GM18909 (cell line): ENCODE data around the gene MYH14.

Source experiments
- ATAC-seq: cut with Tn5 transposase; IDR thresholded peaks from one replicate; pipeline ENCODE4 v1.9.1; 2021; ENCODE audit warnings: mild to moderate bottlenecking; ENCODE audit not compliant: unreplicated experiment, poor library complexity

MYH14 gene

DNA sequence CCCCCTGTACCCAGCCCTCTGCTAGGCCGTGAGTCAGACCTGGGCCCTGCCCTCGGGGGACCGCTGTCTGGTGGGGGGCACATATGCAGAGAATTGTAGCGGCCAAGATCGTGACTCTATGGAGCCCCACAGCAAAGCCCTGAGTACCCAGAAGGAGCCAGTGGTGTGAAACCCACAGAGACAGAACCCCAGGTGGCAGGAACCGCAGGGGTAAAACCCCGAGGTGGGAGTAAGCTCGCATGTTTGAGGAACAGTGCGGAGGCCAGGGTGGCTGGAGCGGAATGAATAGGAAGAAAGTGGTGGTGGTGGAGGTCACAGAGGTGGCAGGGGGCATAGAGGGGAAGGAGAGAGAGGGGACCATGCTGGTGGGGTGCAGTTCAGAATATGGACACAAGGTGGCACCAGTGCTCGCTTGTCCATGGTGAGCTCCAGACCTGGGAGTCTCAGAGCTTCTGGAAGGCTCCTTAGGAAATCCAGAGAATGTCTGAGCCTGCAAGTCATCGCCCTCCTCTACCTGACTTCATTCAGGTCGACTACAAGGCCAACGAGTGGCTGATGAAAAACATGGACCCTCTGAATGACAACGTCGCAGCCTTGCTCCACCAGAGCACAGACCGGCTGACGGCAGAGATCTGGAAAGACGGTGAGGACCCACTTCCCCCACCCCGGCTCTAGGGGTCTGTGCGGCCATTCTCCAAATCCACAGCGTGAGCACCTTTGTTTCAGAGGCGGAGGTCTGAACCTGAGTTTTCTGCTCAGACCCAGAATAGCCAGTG lies 48.9 kb downstream of the MYH14 start:
- no peak for ATAC-seq

DNA sequence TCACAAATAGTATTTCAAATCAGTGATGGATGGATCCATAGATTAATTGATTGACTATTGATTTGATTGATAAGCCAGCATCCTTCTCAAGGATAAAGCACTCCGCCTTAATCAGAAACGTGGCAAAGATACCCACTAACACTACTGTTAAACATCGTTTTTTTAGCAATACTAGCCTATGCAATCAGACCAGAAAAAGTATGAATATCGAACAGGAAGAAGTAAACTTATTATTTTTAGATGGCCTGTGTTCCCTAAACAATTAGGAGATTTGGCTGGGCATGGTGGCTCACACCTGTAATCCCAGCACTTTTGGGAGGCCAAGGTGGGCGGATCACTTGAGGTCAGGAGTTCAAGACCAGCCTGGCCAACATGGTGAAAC lies 49.5 kb downstream of the MYH14 start:
- ATAC-seq: no peak

DNA sequence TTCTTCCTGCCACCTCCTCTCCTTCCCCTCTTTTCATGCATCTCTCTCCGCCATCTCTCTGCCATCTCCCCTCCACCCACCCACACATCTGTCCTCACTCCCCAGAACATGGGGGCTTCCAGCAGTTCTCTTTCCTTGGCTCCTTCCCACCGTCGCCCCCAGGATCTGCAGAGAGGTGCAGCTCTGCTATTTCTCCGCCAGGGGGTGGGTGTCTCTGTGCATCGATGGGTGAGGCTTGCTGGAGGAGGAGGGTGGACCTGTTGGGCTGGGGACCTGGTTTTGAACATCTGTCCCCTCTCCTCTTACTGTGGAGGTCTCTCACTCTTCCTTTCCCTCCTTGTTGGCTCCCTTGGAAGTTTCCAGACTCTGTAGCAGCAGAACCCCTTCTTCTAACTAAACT lies 51.7 kb downstream of the MYH14 start:
- ATAC-seq: no peak

DNA sequence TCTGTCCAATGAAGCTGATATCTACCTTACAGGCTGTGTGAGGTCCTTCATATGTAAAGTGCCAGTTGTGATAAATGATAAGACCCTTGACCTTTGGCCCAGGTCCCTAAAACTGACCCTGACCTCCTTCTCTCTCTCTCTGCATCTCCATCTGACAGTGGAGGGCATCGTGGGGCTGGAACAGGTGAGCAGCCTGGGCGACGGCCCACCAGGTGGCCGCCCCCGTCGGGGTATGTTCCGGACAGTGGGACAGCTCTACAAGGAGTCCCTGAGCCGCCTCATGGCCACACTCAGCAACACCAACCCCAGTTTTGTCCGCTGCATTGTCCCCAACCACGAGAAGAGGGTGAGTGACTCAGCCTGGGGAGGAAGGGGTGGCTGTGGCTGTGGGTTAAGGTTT lies 53.7 kb downstream of the MYH14 start:
- no peak for ATAC-seq

DNA sequence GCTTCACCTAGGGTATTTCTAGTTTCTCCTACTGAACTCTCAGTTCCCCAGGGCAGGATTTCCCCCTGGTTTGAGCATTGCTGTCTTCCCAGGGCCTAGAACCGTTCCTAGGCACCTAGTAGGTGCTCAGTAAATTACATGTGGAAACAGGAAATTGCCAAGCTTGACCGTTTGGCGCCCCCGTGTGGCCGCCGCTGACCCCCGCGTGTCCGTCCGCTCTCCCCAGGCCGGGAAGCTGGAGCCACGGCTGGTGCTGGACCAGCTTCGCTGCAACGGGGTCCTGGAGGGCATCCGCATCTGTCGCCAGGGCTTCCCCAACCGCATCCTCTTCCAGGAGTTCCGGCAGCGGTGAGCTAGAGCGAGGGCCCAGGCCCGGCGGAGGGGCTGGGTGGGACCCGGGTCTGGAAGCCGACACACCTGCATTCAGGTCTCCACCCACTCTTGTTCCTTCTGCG lies 55.5 kb downstream of the MYH14 start:
- no peak for ATAC-seq

DNA sequence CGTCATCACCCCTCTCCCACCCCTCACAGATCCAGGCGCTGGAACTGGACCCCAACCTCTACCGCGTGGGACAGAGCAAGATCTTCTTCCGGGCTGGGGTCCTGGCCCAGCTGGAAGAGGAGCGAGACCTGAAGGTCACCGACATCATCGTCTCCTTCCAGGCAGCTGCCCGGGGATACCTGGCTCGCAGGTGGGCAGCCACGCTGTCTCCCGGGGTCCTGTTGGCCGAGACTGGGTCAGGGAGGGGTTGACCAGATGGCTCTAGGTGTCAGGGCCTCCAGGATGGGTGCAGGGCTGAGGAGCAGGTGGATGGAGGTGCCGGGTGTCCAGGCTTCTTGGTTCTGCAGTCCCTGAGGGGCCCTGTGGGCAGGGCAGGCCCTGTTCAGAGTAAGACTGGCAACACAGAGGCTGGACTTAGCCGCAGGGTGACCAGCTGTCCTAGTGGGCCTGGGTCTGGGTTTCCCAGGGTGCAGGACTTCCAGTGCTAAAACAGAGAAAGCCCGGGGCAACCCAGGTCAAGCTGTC lies 58.1 kb downstream of the MYH14 start:
- no peak for ATAC-seq

DNA sequence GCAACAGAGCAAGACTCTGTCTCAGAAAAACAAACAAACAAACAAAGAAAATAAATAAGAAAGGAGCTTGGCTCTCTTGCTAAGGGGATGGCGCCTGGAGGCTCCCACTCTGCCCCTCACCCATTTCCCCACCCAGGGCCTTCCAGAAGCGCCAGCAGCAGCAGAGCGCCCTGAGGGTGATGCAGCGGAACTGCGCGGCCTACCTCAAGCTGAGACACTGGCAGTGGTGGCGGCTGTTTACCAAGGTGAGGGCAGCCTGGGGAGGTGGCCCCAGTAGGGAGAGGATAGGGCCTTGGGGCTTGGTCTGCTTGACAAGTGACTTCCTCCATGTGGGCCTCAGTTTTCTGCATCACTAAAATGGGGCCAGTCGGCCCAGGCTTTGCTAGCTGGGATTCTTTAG lies 59.8 kb downstream of the MYH14 start:
- ATAC-seq: no peak

DNA sequence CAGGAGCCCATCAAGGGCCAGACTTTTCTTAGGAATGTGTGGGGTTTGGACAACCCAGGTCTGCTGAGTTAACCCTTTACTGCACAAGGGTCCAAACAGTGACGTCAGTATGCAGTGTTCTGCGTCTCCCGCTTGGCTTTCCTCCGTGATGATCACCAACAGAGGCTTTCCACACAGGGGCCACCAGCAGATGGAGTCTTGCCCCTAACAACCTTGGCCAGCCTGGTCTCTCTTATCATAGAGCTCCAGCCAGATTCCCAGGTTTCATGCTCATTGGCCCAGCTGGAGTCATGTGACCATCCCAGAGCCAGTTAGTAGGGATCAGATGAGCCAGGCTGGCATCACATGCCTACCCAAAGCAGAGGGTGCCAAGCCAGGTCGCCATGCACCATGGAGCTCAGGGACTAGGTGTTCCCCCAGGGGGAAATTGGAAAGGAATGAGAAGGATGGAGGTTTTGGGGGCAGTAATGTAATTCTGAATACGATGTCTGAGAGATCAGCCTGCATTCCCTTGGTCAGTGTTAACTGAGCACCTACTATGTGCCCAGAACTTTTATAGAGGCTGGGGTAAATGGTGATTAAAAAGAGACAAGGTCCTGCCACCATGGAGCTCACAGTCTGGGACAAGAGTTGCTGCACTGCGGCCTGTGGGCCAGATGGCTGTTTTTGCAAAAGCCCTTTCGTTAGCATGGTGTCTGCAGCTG lies 61.2 kb downstream of the MYH14 start:
- no peak for ATAC-seq

DNA sequence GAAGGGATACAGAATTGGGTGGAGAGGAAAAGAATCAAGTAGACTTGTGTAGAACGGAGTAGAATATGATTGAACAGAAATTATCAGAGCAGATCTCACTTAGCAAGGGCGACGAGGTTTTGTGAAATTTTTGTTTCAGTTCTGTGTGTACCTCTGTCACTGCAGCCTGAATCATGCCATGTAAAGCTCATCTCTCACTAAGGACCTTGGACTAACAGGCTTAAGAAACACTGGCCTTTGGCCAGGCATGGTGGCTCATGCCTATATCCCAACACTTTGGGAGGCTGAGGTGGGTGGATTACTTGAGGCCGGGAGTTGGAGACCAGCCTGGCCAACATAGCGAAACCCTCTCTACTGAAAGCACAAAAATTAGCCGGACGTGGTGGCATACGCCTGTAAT lies 62.6 kb downstream of the MYH14 start:
- ATAC-seq: no peak

DNA sequence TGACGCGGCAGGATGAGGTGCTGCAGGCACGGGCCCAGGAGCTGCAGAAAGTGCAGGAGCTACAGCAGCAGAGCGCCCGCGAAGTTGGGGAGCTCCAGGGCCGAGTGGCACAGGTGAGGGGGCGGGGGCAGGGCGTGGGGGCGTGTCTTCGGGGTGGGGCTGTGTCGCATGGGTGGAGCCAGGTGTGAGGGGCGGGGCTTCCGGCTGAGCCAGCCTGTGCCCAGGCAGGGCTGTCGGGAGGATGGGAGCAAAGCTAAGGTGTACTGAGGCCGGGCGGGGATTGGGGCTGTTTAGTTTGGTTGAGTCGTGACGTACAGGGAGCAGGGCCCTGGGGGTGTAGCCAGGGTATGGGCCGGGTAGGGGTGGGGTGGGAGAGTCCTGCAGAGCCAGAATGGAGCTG lies 63.5 kb downstream of the MYH14 start:
- ATAC-seq: no peak

DNA sequence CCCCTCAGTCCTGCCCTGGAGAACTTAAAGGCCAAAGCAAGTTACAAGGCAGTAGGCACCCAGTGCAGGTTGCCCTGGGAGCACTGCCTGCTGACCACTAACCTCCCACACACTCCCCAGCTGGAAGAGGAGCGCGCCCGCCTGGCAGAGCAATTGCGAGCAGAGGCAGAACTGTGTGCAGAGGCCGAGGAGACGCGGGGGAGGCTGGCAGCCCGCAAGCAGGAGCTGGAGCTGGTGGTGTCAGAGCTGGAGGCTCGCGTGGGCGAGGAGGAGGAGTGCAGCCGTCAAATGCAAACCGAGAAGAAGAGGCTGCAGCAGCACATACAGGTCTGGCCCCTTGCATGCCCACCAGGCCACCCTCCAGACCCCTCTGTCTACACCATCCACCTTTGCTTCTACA lies 64.6 kb downstream of the MYH14 start:
- no peak for ATAC-seq

DNA sequence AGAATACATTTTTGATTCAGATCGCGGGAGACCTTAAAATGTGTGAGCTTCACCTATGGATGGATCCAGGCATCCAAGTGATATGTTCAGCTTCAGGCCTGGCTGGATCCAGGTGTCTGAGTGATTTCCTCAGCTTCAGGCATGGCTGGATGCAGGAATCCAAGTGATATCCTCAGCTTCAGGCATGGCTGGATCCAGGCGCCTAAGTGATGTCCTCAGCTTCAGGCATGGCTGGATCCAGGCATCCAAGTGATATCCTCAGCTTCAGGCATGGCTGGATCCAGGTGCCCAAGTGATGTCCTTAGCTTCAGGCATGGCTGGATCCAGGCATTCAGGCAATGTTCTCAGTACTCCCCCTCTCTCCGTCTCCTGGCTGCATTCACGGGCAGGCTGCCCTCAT lies 65.1 kb downstream of the MYH14 start:
- ATAC-seq: no peak

DNA sequence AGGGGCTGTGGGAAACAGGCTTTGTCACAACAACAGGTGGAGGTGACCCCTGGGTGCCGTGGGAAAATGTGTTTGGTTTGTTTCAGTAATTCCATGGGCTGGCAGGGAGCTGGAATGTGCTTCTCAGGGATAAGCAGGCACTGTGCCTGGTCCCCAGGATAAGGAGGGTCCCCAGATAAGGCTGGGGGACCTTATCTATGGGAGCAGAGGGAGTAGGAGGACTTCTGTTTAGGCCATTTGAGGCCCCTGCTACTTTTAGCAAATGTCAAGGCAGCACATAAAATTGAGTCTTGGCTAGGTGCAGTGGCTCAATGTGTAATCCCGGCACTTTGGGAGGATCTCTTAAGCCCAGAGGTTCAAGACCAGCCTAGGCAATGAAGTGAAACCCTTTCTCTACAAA lies 66.2 kb downstream of the MYH14 start:
- no peak for ATAC-seq

DNA sequence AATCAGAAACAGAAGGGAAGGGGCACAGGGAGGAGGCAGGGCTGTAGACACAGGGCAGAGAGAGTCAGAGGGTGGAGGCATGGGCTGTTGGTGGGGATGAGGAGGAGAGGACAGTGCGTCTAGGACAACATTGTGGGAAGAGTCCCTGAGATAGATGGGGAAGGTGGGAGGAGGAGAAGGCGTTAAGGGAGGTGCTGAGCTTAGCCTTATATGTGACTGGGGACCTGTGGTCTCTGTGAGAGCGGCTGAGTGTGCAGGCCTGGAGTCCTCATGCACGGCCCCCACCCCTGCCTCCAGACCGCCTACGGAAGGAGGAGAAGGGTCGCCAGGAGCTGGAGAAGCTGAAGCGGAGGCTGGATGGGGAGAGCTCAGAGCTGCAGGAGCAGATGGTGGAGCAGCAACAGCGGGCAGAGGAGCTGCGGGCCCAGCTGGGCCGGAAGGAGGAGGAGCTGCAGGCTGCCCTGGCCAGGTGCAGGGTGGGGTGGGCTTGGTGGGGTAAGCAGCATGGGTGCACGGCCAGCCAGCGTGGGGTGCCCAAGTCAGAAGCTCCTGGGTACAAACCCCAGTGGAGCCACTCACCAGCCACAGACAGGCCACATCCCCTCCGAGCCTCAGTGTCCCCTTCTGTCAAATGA lies 69.0 kb downstream of the MYH14 start:
- no peak for ATAC-seq

DNA sequence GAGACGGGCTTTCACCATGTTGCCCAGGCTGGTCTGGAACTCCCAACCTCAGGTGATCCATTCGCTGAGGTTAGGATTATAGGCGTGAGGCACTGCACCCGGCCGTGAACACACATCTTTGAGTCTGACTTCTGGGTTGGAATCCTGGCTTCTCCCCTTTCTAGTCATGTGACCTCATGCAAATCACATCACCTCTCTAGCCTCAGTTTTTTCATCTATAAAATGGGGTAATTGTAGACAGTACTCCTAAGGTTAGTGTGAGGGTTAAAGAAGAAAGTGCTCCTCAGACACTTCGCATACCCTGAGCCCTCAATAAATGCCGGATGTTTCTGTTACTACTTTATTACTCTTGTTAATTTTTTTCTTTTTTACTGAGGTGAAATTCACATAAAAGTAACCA lies 70.4 kb downstream of the MYH14 start:
- no peak for ATAC-seq

DNA sequence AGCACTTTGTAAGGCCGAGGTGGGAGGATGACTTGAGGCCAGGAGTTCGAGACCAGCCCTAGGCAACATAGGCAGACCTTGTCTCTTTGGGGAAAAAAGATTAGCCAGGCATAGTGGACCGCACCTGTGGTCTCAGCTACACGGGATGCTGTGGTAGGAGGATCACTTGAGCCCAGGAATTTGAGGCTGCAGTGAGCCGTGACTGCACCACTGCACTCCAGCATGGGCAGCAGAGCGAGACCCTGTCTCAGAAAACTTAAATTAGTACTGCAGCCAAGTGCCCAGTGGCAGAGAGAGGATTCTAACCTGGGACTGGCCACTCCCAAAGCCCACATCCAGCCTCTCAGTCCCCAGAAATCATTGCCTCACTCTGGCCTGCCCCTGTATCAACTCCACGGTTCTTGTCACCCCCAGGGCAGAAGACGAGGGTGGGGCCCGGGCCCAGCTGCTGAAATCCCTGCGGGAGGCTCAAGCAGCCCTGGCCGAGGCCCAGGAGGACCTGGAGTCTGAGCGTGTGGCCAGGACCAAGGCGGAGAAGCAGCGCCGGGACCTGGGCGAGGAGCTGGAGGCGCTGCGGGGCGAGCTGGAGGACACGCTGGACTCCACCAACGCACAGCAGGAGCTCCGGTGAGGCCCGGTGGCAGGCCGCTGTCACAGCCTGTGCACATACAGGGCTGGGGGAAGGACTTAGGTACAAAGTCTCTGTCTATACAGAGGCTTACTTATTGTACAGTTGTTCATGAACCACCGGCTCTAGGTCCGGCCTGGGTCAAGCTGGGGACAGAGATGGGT lies 72.4 kb downstream of the MYH14 start:
- ATAC-seq: no peak

DNA sequence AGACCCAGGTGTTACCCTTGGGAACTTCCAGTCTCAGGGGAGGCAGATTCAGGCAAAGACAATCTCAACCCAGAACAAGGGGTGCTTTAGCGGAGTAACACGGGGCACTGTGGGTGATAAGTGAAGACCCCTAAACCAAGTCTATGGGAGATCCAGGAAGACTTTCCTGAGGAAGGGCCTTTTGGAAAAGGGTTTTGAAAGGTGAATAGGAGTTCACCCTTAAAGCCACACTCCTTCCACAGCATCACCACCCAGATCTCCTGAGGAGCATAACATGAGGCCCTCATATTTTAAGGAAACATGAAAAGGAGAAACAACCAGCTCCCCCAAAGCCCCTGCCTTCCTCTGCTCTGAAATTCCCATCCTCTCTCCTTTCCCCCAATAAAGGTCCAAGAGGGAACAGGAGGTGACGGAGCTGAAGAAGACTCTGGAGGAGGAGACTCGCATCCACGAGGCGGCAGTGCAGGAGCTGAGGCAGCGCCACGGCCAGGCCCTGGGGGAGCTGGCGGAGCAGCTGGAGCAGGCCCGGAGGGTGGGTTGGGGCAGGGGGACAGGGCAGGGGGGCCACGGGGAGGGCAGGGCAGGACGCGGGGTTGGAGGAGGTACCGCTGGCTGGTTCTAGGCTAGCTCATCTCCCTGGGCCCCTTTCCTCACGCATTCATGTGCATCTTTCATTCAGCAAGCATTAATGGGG lies 73.1 kb downstream of the MYH14 start:
- ATAC-seq: no peak

DNA sequence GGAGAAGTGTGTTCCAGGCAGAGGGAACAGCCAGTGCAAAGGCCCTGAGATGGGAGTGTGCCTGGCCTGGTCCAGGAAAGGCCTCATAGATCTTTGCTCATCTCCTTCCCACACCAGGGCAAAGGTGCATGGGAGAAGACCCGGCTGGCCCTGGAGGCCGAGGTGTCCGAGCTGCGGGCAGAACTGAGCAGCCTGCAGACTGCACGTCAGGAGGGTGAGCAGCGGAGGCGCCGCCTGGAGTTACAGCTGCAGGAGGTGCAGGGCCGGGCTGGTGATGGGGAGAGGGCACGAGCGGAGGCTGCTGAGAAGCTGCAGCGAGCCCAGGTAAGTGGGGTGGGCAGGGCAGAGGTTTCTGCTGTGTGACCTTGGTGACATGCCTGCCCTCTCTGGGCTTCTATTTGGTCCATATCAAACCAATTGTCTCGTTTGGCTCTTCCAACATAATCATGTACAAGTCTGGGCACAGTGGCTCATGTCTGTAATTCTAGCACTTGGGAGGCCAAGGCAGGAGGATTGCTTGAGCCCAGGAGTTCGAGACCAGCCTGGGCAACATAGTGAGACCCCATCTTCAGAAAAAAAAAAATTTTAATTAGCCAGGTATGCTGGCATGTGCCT lies 74.7 kb downstream of the MYH14 start:
- no peak for ATAC-seq

DNA sequence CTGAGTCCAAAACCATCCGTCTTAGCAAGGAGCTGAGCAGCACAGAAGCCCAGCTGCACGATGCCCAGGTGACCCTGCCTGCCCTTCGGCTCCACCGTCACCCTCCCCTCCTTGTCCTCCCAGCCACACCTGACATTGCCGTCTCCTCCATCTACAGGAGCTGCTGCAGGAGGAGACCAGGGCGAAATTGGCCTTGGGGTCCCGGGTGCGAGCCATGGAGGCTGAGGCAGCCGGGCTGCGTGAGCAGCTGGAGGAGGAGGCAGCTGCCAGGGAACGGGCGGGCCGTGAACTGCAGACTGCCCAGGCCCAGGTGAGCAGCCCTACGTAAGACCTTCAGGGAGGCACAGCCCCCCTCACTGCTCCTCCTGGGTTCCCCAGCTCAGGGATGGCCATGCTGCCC lies 76.7 kb downstream of the MYH14 start:
- no peak for ATAC-seq

DNA sequence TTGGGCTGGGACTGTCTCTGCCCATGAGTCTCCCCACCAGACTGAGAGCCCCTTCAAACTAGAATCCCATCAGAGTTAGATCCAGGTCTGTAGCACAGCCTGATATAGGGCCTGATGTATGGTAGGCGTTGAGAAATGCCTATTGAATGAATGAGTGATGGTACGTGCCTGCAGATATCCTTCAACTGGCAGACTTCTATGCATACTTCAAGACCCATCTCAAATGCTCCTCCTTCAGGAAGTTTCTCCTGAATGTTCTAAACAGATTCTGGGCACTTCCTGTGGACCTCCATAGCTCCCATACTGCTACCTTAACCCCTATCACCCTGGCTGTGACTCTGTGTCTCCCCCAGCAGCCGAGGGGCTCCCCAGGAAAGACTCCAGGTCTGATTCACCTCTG lies 77.6 kb downstream of the MYH14 start:
- ATAC-seq: no peak
